Astrocyte of the cerebellum (primary cell): ENCODE results near the gene PRKCZ.

ENCODE experiments used
- DNase-seq: peaks from one replicate; pipeline ENCODE4 v3.0.0-alpha.2; 2011; ENCODE audit warnings: low read depth
- H3K4me3 ChIP-seq: 2 replicates; pipeline ENCODE4 v1.5.1; 2011; ENCODE audit warnings: mild to moderate bottlenecking, low read depth, low read length, moderate library complexity
- CTCF ChIP-seq: IDR thresholded peaks from 2 replicates; pipeline ENCODE4 v1.5.1; 2012; ENCODE audit warnings: low read length, low read depth, moderate library complexity, mild to moderate bottlenecking; ENCODE audit errors: missing control alignments
- in situ Hi-C: cut with HindIII; loops from 2 replicates; pipeline ENCODE4 v1.10.0; 2017; ENCODE audit warnings: low sequenced_read_pairs

The PRKCZ gene

GRCh38 chr1:2231532-2232254 lies 181.5 kb downstream of the PRKCZ start:
- no peak for TF ChIP-seq CTCF
- no peak for DNase-seq
- H3K4me3 ChIP-seq, result peak overlapping the region; percentile 88
- in situ Hi-C loops, result no loop called here

- H3K4me3 ChIP-seq, result peak overlapping the region; percentile 88
- no peak for DNase-seq
- no peak for TF ChIP-seq CTCF
- in situ Hi-C loops, result no loop called here
These were observed 182.2 kb downstream of the PRKCZ start for GRCh38 chr1:2232255-2232915.

GRCh38 chr1:2232916-2233438 lies 182.8 kb downstream of the PRKCZ start:
- no peak for TF ChIP-seq CTCF
- DNase-seq, result no peak
- in situ Hi-C loops, result no loop called here
- peak overlapping the region; percentile 88 for H3K4me3 ChIP-seq

DNA sequence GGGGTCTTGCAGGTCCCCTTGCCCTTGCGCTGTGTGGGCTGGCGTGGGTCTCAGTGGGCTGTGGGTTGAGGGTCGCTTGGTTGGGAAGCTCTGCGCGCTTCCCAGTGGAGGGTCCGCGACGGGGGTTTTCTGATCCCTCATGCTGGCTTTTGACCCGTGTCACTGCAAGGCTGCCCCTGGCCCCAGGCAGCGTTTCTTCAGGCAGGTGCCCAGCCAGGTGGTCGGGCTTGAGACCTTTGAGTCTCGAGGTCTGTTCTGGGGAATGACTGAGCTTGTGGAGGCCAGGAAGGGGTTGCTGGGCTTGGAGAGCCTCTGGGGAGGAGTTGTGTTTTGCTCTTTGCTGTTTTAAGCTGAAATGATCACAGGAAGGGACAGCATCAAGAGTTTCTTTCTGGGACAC lies 183.3 kb downstream of the PRKCZ start:
- in situ Hi-C loops, result no loop called here

GRCh38 chr1:2233997-2234761 lies 184.0 kb downstream of the PRKCZ start:
- no peak for TF ChIP-seq CTCF
- DNase-seq, result no peak
- in situ Hi-C loops, result no loop called here
- H3K4me3 ChIP-seq, result peak overlapping the region; percentile 88

More for the DNA sequence above, 183.3 kb downstream of the PRKCZ start:
- no peak for DNase-seq
- no peak for TF ChIP-seq CTCF
- peak overlapping the region; percentile 88 for H3K4me3 ChIP-seq

GRCh38 chr1:2234762-2235113 lies 184.5 kb downstream of the PRKCZ start:
- in situ Hi-C loops, result no loop called here
- no peak for TF ChIP-seq CTCF
- no peak for DNase-seq
- H3K4me3 ChIP-seq, result peak overlapping the region; percentile 88
